Measurements from ENCODE around the gene EEF1E1. TPM values are rescaled to one million over a fixed set of nuclear protein-coding genes. Genes with fewer than 3 reads are reported as not detected.

The EEF1E1 gene
- total RNA-seq, 1 experiment from 2014 or later, result 50.9 TPM

DNA sequence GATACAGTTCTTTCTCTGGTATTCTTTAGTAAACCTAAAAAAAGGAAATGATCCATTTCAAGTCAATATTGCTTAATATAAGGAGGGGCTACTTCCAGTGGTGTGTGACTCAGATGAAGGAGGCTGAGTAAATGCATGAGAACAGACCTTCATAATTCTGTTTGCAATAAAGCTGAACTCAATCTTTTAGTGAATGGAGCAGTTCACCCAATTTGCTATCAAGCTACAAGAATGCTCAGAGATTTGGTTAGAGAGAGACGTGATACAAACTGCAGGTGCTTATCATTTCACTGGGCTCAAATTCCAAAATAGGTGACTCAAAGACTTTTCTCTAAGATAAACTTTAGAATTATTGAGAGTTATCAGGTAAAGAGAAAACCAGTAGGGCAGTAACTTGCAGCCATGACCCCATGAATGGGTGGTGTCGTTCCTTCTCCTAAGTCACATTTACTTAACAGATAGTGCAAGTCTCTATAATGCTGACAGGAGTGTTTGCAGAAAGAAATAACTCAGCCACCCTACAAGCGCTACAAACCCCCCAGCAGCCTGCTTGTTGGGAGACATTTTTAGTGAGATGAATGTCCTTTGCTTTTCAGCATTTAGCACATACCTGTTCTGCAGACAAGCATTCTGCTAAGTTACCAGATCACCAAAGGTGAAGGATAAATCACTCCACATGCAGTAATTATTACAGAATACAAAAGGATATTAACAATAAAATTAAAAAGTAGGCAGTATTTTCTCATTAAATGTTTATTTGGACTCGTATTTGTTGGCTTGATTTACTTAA, 21.8 kb downstream of the EEF1E1 start:
- H3F3A ChIP-seq (ENCODE audit: insufficient read depth, low read depth), result peaks cover 45% of the 10 kb centered on the region
- no peak overlapping the region for H3K4me3 ChIP-seq
- peak; percentile 10 to 70 for DNase-seq
- H3K79me2 ChIP-seq (ENCODE audit: low read depth), result peaks cover 31% of the 10 kb centered on the region
- H3K27ac ChIP-seq, result peak overlapping the region; percentile 63
- peaks cover 56% of the 10 kb centered on the region for H3K4me1 ChIP-seq (replicated peaks; ENCODE audit: insufficient read depth)
- POLR2A ChIA-PET (ENCODE audit: unreplicated experiment), result no interaction called here
- TF ChIP-seq, protein P1, sequence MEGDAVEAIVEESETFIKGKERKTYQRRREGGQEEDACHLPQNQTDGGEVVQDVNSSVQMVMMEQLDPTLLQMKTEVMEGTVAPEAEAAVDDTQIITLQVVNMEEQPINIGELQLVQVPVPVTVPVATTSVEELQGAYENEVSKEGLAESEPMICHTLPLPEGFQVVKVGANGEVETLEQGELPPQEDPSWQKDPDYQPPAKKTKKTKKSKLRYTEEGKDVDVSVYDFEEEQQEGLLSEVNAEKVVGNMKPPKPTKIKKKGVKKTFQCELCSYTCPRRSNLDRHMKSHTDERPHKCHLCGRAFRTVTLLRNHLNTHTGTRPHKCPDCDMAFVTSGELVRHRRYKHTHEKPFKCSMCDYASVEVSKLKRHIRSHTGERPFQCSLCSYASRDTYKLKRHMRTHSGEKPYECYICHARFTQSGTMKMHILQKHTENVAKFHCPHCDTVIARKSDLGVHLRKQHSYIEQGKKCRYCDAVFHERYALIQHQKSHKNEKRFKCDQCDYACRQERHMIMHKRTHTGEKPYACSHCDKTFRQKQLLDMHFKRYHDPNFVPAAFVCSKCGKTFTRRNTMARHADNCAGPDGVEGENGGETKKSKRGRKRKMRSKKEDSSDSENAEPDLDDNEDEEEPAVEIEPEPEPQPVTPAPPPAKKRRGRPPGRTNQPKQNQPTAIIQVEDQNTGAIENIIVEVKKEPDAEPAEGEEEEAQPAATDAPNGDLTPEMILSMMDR (conservative IDR thresholded peaks at IDR 0.05), result no peak
- no peak for TF ChIP-seq EZH2 (IDR thresholded peaks at IDR 0.05; ENCODE audit: low read depth)
- intact Hi-C loops (cut with micrococcal nuclease; ENCODE audit: unreplicated experiment), result loop anchor here (10.0 kb wide), 1 partner anchor 354 kb away; the partner anchor contains the start of gene SLC35B3
- CTCF ChIA-PET, result no interaction called here
- no peaks in the 10 kb centered on the region for H3K9me3 ChIP-seq (ENCODE audit: insufficient read depth, low read depth)
- peak overlapping the region; percentile 35 for H3K4me2 ChIP-seq
- no TSS peak for BruUV-seq (replicated peaks)
- H3K27me3 ChIP-seq (ENCODE audit: insufficient read depth, low read depth), result no peaks in the 10 kb centered on the region
- no peaks in the 10 kb centered on the region for H3K9me2 ChIP-seq (ENCODE audit: insufficient read depth)
- no peak overlapping the region for H2AFZ ChIP-seq
- H4K20me1 ChIP-seq (ENCODE audit: insufficient read depth), result no peaks in the 10 kb centered on the region
- H3K36me3 ChIP-seq (ENCODE audit: low read depth), result peaks cover 18% of the 10 kb centered on the region

DNA sequence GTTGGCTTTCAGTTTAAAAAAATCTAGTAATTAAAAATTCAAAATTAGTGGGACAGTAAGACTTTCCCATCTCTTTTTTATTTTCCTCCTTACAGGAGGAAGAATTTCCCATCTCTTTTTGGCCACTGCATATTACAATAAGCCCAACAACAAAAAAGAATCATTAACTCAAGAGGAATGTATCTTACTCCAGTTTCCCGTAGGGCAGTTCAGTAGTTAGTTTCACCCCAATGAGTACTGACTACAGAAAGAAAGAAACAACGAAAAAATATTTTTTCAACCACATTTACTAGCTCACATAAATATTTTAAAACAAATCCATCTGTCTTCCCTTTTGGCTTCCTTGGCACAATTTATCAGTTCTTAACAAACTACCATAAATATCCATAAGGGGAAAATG, 23.2 kb downstream of the EEF1E1 start:
- no peak for TF ChIP-seq EZH2 (IDR thresholded peaks at IDR 0.05; ENCODE audit: low read depth)
- TF ChIP-seq, protein P1 (conservative IDR thresholded peaks at IDR 0.05), result no peak
- intact Hi-C loops (cut with micrococcal nuclease; ENCODE audit: unreplicated experiment), result no loop called here
- H3K4me2 ChIP-seq, result no peak overlapping the region
- H3K9me3 ChIP-seq (ENCODE audit: insufficient read depth, low read depth), result no peaks in the 10 kb centered on the region
- H4K20me1 ChIP-seq (ENCODE audit: insufficient read depth), result no peaks in the 10 kb centered on the region
- H3K79me2 ChIP-seq (ENCODE audit: low read depth), result peaks cover 24% of the 10 kb centered on the region
- DNase-seq, result no peak
- no TSS peak for BruUV-seq (replicated peaks)
- peaks cover 42% of the 10 kb centered on the region for H3K4me1 ChIP-seq (replicated peaks; ENCODE audit: insufficient read depth)
- no peak overlapping the region for H3K4me3 ChIP-seq
- no peak overlapping the region for H2AFZ ChIP-seq
- no peak overlapping the region for H3K27ac ChIP-seq
- no peaks in the 10 kb centered on the region for H3K9me2 ChIP-seq (ENCODE audit: insufficient read depth)
- H3K36me3 ChIP-seq (ENCODE audit: low read depth), result peaks cover 18% of the 10 kb centered on the region
- H3K27me3 ChIP-seq (ENCODE audit: insufficient read depth, low read depth), result no peaks in the 10 kb centered on the region
- POLR2A ChIA-PET (ENCODE audit: unreplicated experiment), result no interaction called here
- H3F3A ChIP-seq (ENCODE audit: insufficient read depth, low read depth), result peaks cover 36% of the 10 kb centered on the region
- CTCF ChIA-PET, result no interaction called here

DNA sequence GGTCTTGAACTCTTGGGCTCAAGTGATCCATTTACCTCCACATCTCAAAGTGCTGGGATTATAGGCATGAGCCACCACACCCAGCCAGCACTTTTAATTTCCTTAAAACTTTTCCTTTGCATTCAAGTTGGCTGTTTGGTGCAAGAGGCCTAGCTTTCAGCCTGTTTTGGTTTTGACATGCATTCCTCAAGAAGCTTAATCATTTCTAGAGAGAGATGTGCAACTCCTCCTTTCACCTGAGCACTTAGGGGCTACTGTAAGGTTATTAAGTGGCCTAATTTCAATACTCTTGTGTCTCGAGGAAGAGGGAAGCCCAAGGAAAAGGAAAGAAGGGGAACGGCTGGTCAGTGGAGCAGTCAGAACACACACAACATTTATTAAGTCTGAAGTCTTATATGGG, 24.4 kb downstream of the EEF1E1 start:
- H3K27ac ChIP-seq, result no peak overlapping the region
- no peaks in the 10 kb centered on the region for H3K27me3 ChIP-seq (ENCODE audit: insufficient read depth, low read depth)
- POLR2A ChIA-PET (ENCODE audit: unreplicated experiment), result no interaction called here
- H3F3A ChIP-seq (ENCODE audit: insufficient read depth, low read depth), result peaks cover 26% of the 10 kb centered on the region
- DNase-seq, result no peak
- TF ChIP-seq, protein P1 (conservative IDR thresholded peaks at IDR 0.05), result no peak
- no peak for TF ChIP-seq EZH2 (IDR thresholded peaks at IDR 0.05; ENCODE audit: low read depth)
- H3K36me3 ChIP-seq (ENCODE audit: low read depth), result peaks cover 16% of the 10 kb centered on the region
- peaks cover 22% of the 10 kb centered on the region for H3K79me2 ChIP-seq (ENCODE audit: low read depth)
- intact Hi-C loops (cut with micrococcal nuclease; ENCODE audit: unreplicated experiment), result no loop called here
- no peak overlapping the region for H3K4me3 ChIP-seq
- no peaks in the 10 kb centered on the region for H3K9me2 ChIP-seq (ENCODE audit: insufficient read depth)
- H2AFZ ChIP-seq, result no peak overlapping the region
- no peaks in the 10 kb centered on the region for H4K20me1 ChIP-seq (ENCODE audit: insufficient read depth)
- no peaks in the 10 kb centered on the region for H3K9me3 ChIP-seq (ENCODE audit: insufficient read depth, low read depth)
- no peak overlapping the region for H3K4me2 ChIP-seq
- CTCF ChIA-PET, result no interaction called here
- no TSS peak for BruUV-seq (replicated peaks)
- peaks cover 30% of the 10 kb centered on the region for H3K4me1 ChIP-seq (replicated peaks; ENCODE audit: insufficient read depth)

Data from PC-9 (cell line).